Bone marrow (tissue), 2 donors: ENCODE results near the gene NGEF.

ENCODE experiments used
- DNase-seq, 2 donors: peaks; one replicate each; lab custom pipeline; 2025; lab: John Stamatoyannopoulos, UW

NGEF gene

DNA sequence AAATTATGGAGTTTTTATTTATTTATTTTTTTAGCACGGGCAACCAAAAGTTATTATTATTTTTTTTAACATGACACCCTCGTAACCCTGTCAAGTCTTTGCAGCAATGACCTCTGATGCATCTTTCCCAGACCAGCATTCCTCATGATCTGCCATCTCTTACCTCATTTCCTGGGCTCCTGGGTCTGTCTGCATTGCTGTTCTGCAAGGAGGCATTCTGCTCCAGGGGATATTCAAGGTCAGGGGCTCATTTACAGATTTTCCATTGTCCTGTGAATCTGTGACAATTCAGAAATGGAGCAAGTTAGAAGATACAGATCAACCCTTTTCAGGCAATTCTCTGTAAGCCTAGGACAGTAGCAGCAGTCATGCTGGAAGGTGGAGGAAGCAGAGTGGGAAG lies 43.0 kb downstream of the NGEF start:
- no peak for DNase-seq

GRCh38 chr2:232967474-232967873 lies 45.6 kb downstream of the NGEF start:
- no peak for DNase-seq

GRCh38 chr2:232966122-232966521 lies 46.9 kb downstream of the NGEF start:
- no peak for DNase-seq

- no peak for DNase-seq
Measured at GRCh38 chr2:232963913-232964312, 49.1 kb downstream of the NGEF start.

DNA sequence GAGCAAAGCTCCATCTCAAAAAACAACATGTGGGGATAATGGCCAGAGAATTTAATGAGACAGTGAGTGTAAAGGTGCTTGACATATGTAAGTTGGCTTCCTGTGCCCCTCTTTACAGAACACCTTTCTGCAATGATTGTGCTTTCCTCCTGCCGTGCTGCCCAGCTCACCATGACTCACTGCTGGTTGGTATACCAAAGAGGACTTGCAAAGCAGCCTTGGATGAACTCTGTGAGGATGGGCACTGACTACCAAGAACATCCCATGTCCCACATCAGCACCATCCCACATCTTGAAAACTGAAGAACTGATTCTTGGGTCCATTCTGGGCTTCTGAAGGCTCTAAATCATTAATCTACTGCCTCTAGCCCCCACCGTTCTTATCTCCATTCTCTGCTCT lies 52.2 kb downstream of the NGEF start:
- no peak for DNase-seq

- DNase-seq, result no peak
Measured at GRCh38 chr2:232959139-232959538, 53.9 kb downstream of the NGEF start.

GRCh38 chr2:232957657-232958090 lies 55.4 kb downstream of the NGEF start:
- DNase-seq, result no peak

GRCh38 chr2:232955856-232956255 lies 57.2 kb downstream of the NGEF start:
- no peak for DNase-seq

GRCh38 chr2:232954691-232955090 lies 58.4 kb downstream of the NGEF start:
- no peak for DNase-seq

GRCh38 chr2:232951891-232952290 lies 61.2 kb downstream of the NGEF start:
- DNase-seq, result no peak

DNA sequence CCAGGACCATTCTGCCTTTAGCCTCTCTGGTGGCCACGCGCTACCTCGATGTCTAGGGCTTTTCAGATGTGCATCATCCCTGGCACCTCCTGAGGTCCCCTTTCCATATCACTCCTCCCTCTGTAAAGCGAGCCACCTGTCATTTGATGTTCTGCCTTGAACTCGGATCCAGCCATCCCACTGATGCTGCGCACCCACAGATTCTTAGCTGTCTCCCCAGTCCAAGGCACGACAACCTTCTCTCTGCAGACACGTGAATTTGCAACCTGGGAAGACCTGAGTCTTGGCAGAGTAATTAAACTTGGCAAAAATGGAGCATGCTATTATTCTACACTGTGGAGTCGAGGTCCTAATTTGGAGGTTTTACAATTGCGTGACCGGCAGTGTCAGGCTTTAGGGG lies 61.9 kb downstream of the NGEF start:
- no peak for DNase-seq

DNA sequence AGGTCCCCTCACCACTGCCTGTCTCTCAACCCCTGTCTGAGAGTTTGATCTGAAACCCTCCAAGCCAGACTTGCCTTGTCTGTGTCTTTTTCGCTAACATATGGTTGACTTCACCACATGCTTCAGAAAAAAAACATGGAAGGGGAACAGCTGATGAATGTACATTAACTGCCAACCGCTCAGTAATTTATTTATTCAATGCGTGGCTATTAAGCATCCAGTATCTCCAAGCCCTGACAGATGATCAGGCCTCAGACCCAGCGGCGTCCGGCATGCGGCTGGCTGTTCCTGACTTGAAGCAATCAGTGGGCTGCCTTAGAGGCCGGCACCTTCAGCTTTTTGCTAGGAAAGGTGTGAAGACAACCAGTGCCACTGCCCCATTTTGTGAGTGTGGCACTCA lies 62.3 kb downstream of the NGEF start:
- DNase-seq, result no peak

DNA sequence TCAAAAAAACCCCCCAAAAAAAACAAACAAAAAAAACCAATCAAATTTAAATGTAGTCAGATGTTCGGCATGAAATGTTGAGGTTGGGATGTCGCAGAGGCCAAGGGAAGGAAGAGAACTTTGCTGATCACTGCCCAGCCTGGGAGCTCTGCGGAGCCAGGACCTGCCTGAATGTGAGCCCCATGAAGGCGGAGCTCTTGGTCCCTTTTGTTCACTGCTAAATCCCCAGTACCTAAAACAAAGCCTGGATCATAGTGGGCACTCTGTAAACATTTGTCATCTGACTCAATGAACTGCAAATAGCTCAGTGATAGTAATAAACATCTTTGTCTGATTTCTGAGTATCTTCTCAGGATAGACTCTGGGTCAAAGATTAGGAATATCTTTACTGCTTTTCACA lies 64.0 kb downstream of the NGEF start:
- no peak for DNase-seq

- DNase-seq, result no peak
Measured at GRCh38 chr2:232942831-232943230, 70.2 kb downstream of the NGEF start.

DNA sequence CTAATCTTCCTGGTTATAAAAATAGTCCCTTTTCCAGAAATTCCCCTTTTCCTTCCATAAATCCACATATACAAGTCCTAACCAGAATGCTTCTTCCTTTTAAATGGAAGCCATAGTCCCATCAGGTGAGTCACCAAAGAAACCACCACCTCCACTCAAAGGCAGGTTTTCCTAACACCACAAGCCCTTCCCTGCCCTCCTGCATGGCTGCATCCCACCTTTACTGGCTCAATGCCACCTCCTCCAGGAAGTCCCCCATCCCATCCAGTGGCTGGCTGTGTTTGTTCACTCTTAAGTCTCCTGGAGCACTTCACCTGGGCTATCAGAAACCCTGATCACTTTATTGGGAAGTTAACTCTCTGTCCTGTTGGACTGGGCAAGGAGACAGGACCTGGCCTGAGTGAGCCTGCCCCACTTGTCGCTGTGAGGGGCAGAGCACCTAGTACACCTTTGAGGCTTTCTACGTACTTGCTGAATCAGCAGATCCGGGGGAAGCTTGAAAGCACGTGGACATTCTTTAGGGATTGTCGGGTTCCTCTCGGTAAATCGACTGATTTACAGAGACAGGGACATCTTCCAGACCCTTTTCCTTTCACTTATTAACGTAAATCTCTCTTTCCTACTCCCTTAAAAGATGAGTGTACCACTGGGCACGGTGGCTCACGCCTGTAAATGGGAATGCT lies 71.0 kb downstream of the NGEF start:
- DNase-seq, result no peak

- DNase-seq, result no peak
Measured at GRCh38 chr2:232941400-232941799, 71.7 kb downstream of the NGEF start.

GRCh38 chr2:232940724-232941123 lies 72.3 kb downstream of the NGEF start:
- no peak for DNase-seq

- no peak for DNase-seq
Measured at GRCh38 chr2:232937278-232937906, 75.7 kb downstream of the NGEF start.

- no peak for DNase-seq
Measured at GRCh38 chr2:232931636-232932035, 81.4 kb downstream of the NGEF start.

- no peak for DNase-seq
Measured at GRCh38 chr2:232930059-232930400, 83.0 kb downstream of the NGEF start.

GRCh38 chr2:232929303-232930058 lies 83.6 kb downstream of the NGEF start:
- DNase-seq, result no peak

GRCh38 chr2:232928551-232929302 lies 84.3 kb downstream of the NGEF start:
- DNase-seq, result no peak
